Panc1 (cell line): ENCODE data around the gene PRKAG2. TPM values are rescaled to one million over a fixed set of nuclear protein-coding genes. Genes with fewer than 3 reads are reported as not detected.

Experiments used
- ATAC-seq: fragments of 200-7000 bp; cut with Tn5 transposase; 2 replicates; pipeline ENCODE4 v1.9.1; 2020; ENCODE audit warnings: mild to moderate bottlenecking, moderate library complexity
- BruUV-seq: library from RNA; stranded (reverse); fragments of 400-500 nt; replicated peaks from 2 replicates; lab custom pipeline; 2021; lab: Mats Ljungman, UMichigan
- CTCF ChIA-PET: fragments of 300-600 bp; sonication (Branson Sonifier 250); formaldehyde crosslinking; loops from one replicate; lab custom pipeline; 2022; ENCODE audit warnings: antibody characterized with exemption; lab: Charles Lee
- POLR2A ChIA-PET: fragments of 300-600 bp; sonication (Branson Sonifier 250); formaldehyde crosslinking; loops from one replicate; lab custom pipeline; 2022; ENCODE audit warnings: antibody characterized with exemption; lab: Charles Lee
- DNase-seq: peaks from one replicate; pipeline ENCODE4 v3.0.0-alpha.2; 2010; ENCODE audit warnings: low read depth, low spot score
- H3K27ac ChIP-seq: 2 replicates; pipeline ENCODE4 v1.5.1; 2011; ENCODE audit warnings: mild to moderate bottlenecking, low read length, inconsistent platforms
- H3K27me3 ChIP-seq: fragments of 200-500 bp; sonication (Bioruptor generic); 2 replicates; pipeline ENCODE4 v1.6.0; 2014; ENCODE audit warnings: low read length, inconsistent platforms; ENCODE audit not compliant: control insufficient read depth, insufficient read depth
- H3K36me3 ChIP-seq: fragments of 200-500 bp; sonication (Bioruptor generic); 2 replicates; pipeline ENCODE4 v1.5.1; 2014; ENCODE audit warnings: inconsistent platforms, mild to moderate bottlenecking, low read length, moderate library complexity; ENCODE audit not compliant: control insufficient read depth, insufficient read depth
- H3K4me1 ChIP-seq: 2 replicates; pipeline ENCODE4 v1.5.1; 2011; ENCODE audit warnings: inconsistent platforms, mild to moderate bottlenecking, low read length, moderate library complexity; ENCODE audit not compliant: control insufficient read depth, insufficient read depth
- H3K4me3 ChIP-seq, 2 experiments: 2 replicates each; pipeline ENCODE4 v1.5.1; 2011 to 2012; ENCODE audit warnings: low read depth in 2 of 2, low read length in 2 of 2, mild to moderate bottlenecking in 2 of 2, inconsistent platforms in 1 of 2, moderate library complexity in 1 of 2
- H3K9me3 ChIP-seq: fragments of 200-500 bp; sonication (Bioruptor generic); 2 replicates; pipeline ENCODE4 v1.5.1; 2014; ENCODE audit warnings: low read depth, mild to moderate bottlenecking, inconsistent platforms, low read length, moderate library complexity; ENCODE audit not compliant: control insufficient read depth, insufficient read depth
- POLR2AphosphoS5 ChIP-seq: IDR thresholded peaks from 2 replicates; pipeline ENCODE4 v1.6.1; 2012; ENCODE audit warnings: mild to moderate bottlenecking, low read depth, low read length, moderate library complexity
- SIN3A ChIP-seq: IDR thresholded peaks from 2 replicates; pipeline ENCODE4 v1.6.1; 2012; ENCODE audit warnings: low read depth, mild to moderate bottlenecking, low read length, moderate library complexity, borderline replicate concordance; ENCODE audit not compliant: insufficient read depth
- TCF7L2 ChIP-seq: IDR thresholded peaks from 2 replicates; pipeline ENCODE4 v1.6.1; 2011; ENCODE audit warnings: mild to moderate bottlenecking, low read depth, low read length, inconsistent platforms
- in situ Hi-C: cut with HindIII; loops from 2 replicates; pipeline ENCODE4 v1.10.0; 2016; ENCODE audit warnings: low sequenced_read_pairs, low pct_unique_long_range_greater_than_20kb
- intact Hi-C: fragments of 100-400 bp; cut with micrococcal nuclease; formaldehyde crosslinking; loops from one replicate; pipeline ENCODE4 v1.10.0; 2022; ENCODE audit not compliant: unreplicated experiment
- total RNA-seq: library from RNA; stranded (reverse); gene quantifications from one replicate; pipeline ENCODE4 v1.2.1, GENCODE V29; 2021; ENCODE audit not compliant: unreplicated experiment
- TF ChIP-seq, protein P1 (sequence below), 2 experiments: IDR thresholded peaks; 2 replicates each; pipeline ENCODE4 v1.6.1; 2011 to 2012; ENCODE audit warnings: low read depth in 2 of 2, control low read depth in 1 of 2, low read length in 1 of 2, mild to moderate bottlenecking in 1 of 2, moderate library complexity in 1 of 2; ENCODE audit not compliant: insufficient read depth in 1 of 2
- TF ChIP-seq, protein P2 (sequence below): fragments of 450-650 bp; IDR thresholded peaks from 2 replicates; pipeline ENCODE4 v1.5.1; 2017; ENCODE audit warnings: mild to moderate bottlenecking

Gene PRKAG2
- total RNA-seq, 1 experiment from 2014 or later: 71.6 TPM

DNA sequence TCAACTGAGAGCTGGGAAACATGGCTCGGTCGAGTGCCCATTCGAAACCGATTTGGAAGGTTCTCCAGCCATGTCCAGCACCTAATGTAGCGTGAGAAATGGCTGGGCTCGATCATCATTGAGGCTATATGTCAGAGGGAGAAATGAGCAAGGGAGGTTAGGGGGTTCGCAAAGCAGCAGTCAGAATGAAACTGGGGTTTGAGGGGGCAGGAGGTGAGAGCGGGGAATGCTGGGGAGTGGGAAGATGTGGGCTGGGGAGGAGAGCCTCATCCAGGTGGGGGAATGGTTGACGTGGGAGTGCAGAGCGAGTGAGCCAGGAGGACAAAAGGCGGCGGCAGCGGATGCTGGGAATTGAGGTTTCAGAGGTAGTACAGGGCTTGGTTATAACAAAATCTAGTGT lies 44.5 kb upstream of the PRKAG2 start:
- no TSS peak for BruUV-seq
- no peak overlapping the region for H3K27ac ChIP-seq
- no peaks in the 10 kb centered on the region for H3K36me3 ChIP-seq
- H3K4me1 ChIP-seq: peaks cover 4% of the 10 kb centered on the region
- ChIA-PET CTCF (no interaction called here), POLR2A (no interaction called here)
- no peak for DNase-seq
- intact Hi-C loops (no loop called here), in situ Hi-C loops (no loop called here)
- no peaks in the 10 kb centered on the region; the same call in 1 of the 2 replicates for H3K27me3 ChIP-seq
- TF ChIP-seq POLR2AphosphoS5 (no peak), TCF7L2 (no peak), SIN3A (no peak)
- TF ChIP-seq, protein P1, sequence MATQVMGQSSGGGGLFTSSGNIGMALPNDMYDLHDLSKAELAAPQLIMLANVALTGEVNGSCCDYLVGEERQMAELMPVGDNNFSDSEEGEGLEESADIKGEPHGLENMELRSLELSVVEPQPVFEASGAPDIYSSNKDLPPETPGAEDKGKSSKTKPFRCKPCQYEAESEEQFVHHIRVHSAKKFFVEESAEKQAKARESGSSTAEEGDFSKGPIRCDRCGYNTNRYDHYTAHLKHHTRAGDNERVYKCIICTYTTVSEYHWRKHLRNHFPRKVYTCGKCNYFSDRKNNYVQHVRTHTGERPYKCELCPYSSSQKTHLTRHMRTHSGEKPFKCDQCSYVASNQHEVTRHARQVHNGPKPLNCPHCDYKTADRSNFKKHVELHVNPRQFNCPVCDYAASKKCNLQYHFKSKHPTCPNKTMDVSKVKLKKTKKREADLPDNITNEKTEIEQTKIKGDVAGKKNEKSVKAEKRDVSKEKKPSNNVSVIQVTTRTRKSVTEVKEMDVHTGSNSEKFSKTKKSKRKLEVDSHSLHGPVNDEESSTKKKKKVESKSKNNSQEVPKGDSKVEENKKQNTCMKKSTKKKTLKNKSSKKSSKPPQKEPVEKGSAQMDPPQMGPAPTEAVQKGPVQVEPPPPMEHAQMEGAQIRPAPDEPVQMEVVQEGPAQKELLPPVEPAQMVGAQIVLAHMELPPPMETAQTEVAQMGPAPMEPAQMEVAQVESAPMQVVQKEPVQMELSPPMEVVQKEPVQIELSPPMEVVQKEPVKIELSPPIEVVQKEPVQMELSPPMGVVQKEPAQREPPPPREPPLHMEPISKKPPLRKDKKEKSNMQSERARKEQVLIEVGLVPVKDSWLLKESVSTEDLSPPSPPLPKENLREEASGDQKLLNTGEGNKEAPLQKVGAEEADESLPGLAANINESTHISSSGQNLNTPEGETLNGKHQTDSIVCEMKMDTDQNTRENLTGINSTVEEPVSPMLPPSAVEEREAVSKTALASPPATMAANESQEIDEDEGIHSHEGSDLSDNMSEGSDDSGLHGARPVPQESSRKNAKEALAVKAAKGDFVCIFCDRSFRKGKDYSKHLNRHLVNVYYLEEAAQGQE (IDR thresholded peaks at IDR 0.05; ENCODE audit: insufficient read depth in 1 of 2, low read depth in 2 of 2, low read length in 1 of 2): no peak
- TF ChIP-seq, protein P2, sequence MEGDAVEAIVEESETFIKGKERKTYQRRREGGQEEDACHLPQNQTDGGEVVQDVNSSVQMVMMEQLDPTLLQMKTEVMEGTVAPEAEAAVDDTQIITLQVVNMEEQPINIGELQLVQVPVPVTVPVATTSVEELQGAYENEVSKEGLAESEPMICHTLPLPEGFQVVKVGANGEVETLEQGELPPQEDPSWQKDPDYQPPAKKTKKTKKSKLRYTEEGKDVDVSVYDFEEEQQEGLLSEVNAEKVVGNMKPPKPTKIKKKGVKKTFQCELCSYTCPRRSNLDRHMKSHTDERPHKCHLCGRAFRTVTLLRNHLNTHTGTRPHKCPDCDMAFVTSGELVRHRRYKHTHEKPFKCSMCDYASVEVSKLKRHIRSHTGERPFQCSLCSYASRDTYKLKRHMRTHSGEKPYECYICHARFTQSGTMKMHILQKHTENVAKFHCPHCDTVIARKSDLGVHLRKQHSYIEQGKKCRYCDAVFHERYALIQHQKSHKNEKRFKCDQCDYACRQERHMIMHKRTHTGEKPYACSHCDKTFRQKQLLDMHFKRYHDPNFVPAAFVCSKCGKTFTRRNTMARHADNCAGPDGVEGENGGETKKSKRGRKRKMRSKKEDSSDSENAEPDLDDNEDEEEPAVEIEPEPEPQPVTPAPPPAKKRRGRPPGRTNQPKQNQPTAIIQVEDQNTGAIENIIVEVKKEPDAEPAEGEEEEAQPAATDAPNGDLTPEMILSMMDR: no peak
- no peak for ATAC-seq
- H3K4me3 ChIP-seq: no peak overlapping the region
- H3K9me3 ChIP-seq: no peaks in the 10 kb centered on the region

DNA sequence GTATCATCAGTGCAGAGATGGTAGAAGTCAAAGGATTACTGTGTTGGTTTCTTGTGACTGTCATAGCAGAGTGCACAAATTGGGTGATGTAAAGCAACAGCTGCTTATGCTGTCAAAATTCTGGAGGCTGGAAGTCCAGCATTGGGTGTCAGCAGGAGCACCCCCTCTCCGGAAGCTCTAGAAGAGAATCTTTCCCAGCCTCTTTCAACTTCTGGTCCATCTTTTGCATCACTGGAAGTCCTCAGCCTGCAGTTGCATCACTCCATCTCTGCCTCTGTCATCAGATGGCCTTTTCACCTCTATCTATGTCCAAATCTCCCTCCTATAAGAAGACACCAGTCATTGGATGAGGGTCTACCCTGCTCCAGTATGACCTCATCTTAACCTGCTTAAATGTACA lies 43.6 kb upstream of the PRKAG2 start:
- no TSS peak for BruUV-seq
- CTCF ChIA-PET: no interaction called here
- TF ChIP-seq, protein P1 (IDR thresholded peaks at IDR 0.05; ENCODE audit: insufficient read depth in 1 of 2, low read depth in 2 of 2, low read length in 1 of 2): no peak
- TF ChIP-seq, protein P2: no peak
- TF ChIP-seq POLR2AphosphoS5: no peak
- no peak for TF ChIP-seq SIN3A
- no peak for TF ChIP-seq TCF7L2
- ATAC-seq: no peak
- in situ Hi-C loops: no loop called here
- Histone ChIP-seq H3K4me1 (peaks cover 4% of the 10 kb centered on the region), H3K36me3 (no peaks in the 10 kb centered on the region), H3K27ac (no peak overlapping the region), H3K9me3 (no peaks in the 10 kb centered on the region), H3K4me3 (no peak overlapping the region), H3K27me3 (no peaks in the 10 kb centered on the region; the same call in 1 of the 2 replicates)
- intact Hi-C loops: no loop called here
- no peak for DNase-seq
- POLR2A ChIA-PET: no interaction called here
